Fibroblast of skin of left biceps (primary cell): ENCODE measurements around the gene STIL.
"Not testable (repeated sequence)": the region's sequence is repeated elsewhere in the genome, so short reads cannot be mapped to it uniquely, and the experiment has no call there.

Experiments used
- DNase-seq, 2 experiments: peaks; one replicate each; pipeline ENCODE4 v3.0.0-alpha.2; 2013; ENCODE audit warnings: low read depth in 2 of 2

STIL gene

GRCh38 chr1:47313915-47314664, at the start of gene STIL:
STIL (minus strand) TSS chr1:47314147; CDS start chr1:47310319, 3,828 bp downstream.
- DNase-seq = peak; percentile 98 to 99

GRCh38 chr1:47362828-47363227, 48.9 kb upstream of the STIL start:
- no peak for DNase-seq

GRCh38 chr1:47361380-47361779, 47.4 kb upstream of the STIL start:
- no peak for DNase-seq

GRCh38 chr1:47351305-47351704, 37.4 kb upstream of the STIL start:
- no peak for DNase-seq

GRCh38 chr1:47348246-47348645, 34.3 kb upstream of the STIL start:
- no peak for DNase-seq

GRCh38 chr1:47347735-47348134, 33.8 kb upstream of the STIL start:
- DNase-seq = no peak

GRCh38 chr1:47346979-47347378, 33.0 kb upstream of the STIL start:
- DNase-seq = not testable (repeated sequence)

- DNase-seq = no peak
Measured at GRCh38 chr1:47340227-47340626, 26.3 kb upstream of the STIL start.

- DNase-seq = no peak
Measured at GRCh38 chr1:47338249-47339077, 24.5 kb upstream of the STIL start.

- DNase-seq = no peak
Measured at GRCh38 chr1:47337350-47337749, 23.4 kb upstream of the STIL start.

GRCh38 chr1:47334765-47335435, 21.0 kb upstream of the STIL start:
- no peak for DNase-seq

GRCh38 chr1:47333922-47334764, 20.2 kb upstream of the STIL start:
- peak; percentile 39 to 42 for DNase-seq

- peak; percentile 67 to 70 for DNase-seq
Measured at GRCh38 chr1:47333578-47333921, 19.6 kb upstream of the STIL start, which contains the start of gene CMPK1. CMPK1 (plus strand) TSS chr1:47333790; CDS start chr1:47333946, 156 bp downstream.

GRCh38 chr1:47332779-47333577, 19.0 kb upstream of the STIL start:
- no peak for DNase-seq

- DNase-seq = no peak
Measured at GRCh38 chr1:47331875-47332274, 17.9 kb upstream of the STIL start.

GRCh38 chr1:47330212-47330611, 16.3 kb upstream of the STIL start:
- no peak for DNase-seq

- DNase-seq = no peak
Measured at GRCh38 chr1:47328992-47329391, 15.0 kb upstream of the STIL start.

GRCh38 chr1:47326271-47326670, 12.3 kb upstream of the STIL start:
- DNase-seq = no peak

GRCh38 chr1:47325528-47325927, 11.6 kb upstream of the STIL start:
- DNase-seq = no peak

GRCh38 chr1:47324682-47325081, 10.7 kb upstream of the STIL start:
- no peak for DNase-seq

GRCh38 chr1:47323599-47324031, 9.7 kb upstream of the STIL start:
- no peak for DNase-seq
